HL-60 (cell line): ENCODE results near the gene TPST1.

Experiments used
- DNase-seq, 2 experiments: peaks; one replicate each; pipeline ENCODE4 v3.0.0-alpha.2; 2010 to 2020; ENCODE audit warnings: low read depth in 1 of 2, low spot score in 1 of 2
- H3K27ac ChIP-seq: fragments of 250-450 bp; sonication (Bioruptor Pico); replicated peaks from 2 replicates; pipeline ENCODE4 v1.5.1; 2020; ENCODE audit warnings: mild to moderate bottlenecking, moderate library complexity
- H3K27me3 ChIP-seq: fragments of 250-450 bp; sonication (Bioruptor Pico); 2 replicates; pipeline ENCODE4 v1.5.1; 2021; ENCODE audit warnings: mild to moderate bottlenecking, moderate library complexity; ENCODE audit not compliant: insufficient read depth, poor library complexity, severe bottlenecking
- H3K4me3 ChIP-seq: replicated peaks from 2 replicates; pipeline ENCODE4 v1.5.1; 2011; ENCODE audit warnings: mild to moderate bottlenecking, control low read depth, low read length; ENCODE audit not compliant: insufficient read depth
- CTCF ChIP-seq: IDR thresholded peaks from one replicate; pipeline ENCODE4 v1.5.1; 2011; ENCODE audit warnings: low read length, control low read depth, inconsistent platforms; ENCODE audit not compliant: insufficient read depth
- GABPA ChIP-seq: IDR thresholded peaks from 2 replicates; pipeline ENCODE4 v1.6.1; 2012; ENCODE audit warnings: low read depth
- POLR2AphosphoS5 ChIP-seq: IDR thresholded peaks from 2 replicates; pipeline ENCODE4 v1.6.1; 2012; ENCODE audit warnings: low read depth
- REST ChIP-seq: IDR thresholded peaks from 2 replicates; pipeline ENCODE4 v1.6.1; 2012; ENCODE audit warnings: low read depth; ENCODE audit not compliant: insufficient replicate concordance
- SPI1 ChIP-seq: IDR thresholded peaks from 2 replicates; pipeline ENCODE4 v1.6.1; 2012; ENCODE audit warnings: low read depth, mild to moderate bottlenecking, borderline replicate concordance

Gene TPST1

GRCh38 chr7:66188645-66189044, 16.5 kb upstream of the TPST1 start:
- no peak for DNase-seq
- Histone ChIP-seq H3K27ac (no peak overlapping the region), H3K27me3 (no peaks in the 10 kb centered on the region), H3K4me3 (no peak overlapping the region)
- TF ChIP-seq SPI1 = no peak
- no peak for TF ChIP-seq CTCF
- TF ChIP-seq POLR2AphosphoS5 = no peak
- TF ChIP-seq GABPA = no peak
- TF ChIP-seq REST = no peak

- no peak for DNase-seq
- Histone ChIP-seq H3K27ac (no peak overlapping the region), H3K4me3 (no peak overlapping the region), H3K27me3 (no peaks in the 10 kb centered on the region)
- TF ChIP-seq GABPA (no peak), SPI1 (no peak), REST (no peak), CTCF (no peak), POLR2AphosphoS5 (no peak)
Measured at GRCh38 chr7:66189695-66190503, 15.2 kb upstream of the TPST1 start.

- Histone ChIP-seq H3K4me3 (no peak overlapping the region), H3K27ac (no peak overlapping the region), H3K27me3 (no peaks in the 10 kb centered on the region)
- TF ChIP-seq REST = no peak
- no peak for TF ChIP-seq SPI1
- no peak for TF ChIP-seq GABPA
- TF ChIP-seq CTCF = no peak
- TF ChIP-seq POLR2AphosphoS5 = no peak
- DNase-seq = no peak
Measured at GRCh38 chr7:66190504-66190857, 14.7 kb upstream of the TPST1 start.
